ENCODE data around the gene LLGL2. TPM values are rescaled to one million over a fixed set of nuclear protein-coding genes. Genes with fewer than 3 reads are reported as not detected.

Gene LLGL2
- total RNA-seq, 1 experiment from 2014 or later: 10.8 TPM

DNA sequence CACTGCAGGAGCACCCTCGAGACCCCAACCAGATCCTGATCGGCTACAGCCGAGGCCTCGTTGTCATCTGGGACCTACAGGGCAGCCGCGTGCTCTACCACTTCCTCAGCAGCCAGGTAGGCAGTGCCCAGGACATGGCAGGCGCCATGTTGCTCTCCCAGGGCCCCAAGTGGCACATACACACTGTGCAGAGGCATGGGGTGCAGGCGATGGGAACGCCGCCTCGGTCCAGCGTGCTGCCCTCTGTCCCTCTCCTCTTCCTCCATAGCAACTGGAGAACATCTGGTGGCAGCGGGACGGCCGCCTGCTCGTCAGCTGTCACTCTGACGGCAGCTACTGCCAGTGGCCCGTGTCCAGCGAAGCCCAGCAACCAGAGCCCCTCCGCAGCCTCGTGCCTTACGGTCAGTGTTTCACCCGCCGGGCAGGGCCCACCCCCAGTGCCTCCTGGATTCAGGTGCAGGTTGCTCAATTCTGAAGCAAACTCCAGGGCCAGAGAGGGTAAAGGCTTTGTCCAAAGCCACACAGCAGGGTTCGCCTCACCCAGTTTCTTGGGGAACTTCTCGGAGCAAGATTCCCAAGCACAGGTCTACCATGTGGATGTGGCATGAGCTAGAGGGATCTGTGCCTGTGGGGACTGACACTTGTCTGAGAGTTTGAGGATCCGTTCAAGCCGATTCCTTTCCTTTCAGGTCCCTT, 37.7 kb downstream of the LLGL2 start:
- no peak for DNase-seq (ENCODE audit: low spot score)
- BruUV-seq (replicated peaks): no TSS peak
- Histone ChIP-seq H3K4me1 (ENCODE audit: insufficient read depth, low read length, poor library complexity, severe bottlenecking) (no peaks in the 10 kb centered on the region), H3K4me3 (ENCODE audit: low read depth, low read length, poor library complexity, severe bottlenecking) (no peak overlapping the region), H3K27ac (ENCODE audit: low read depth, low read length, poor library complexity, severe bottlenecking) (no peak overlapping the region), H3K27me3 (replicated peaks; ENCODE audit: insufficient read depth, low read depth, low read length, poor library complexity) (no peaks in the 10 kb centered on the region), H3K9me3 (ENCODE audit: low read depth, low read length, poor library complexity, severe bottlenecking) (no peaks in the 10 kb centered on the region), H3K36me3 (ENCODE audit: insufficient read depth, low read length, poor library complexity, severe bottlenecking) (no peaks in the 10 kb centered on the region)
- CTCF ChIA-PET: no interaction called here
- intact Hi-C loops (cut with micrococcal nuclease; ENCODE audit: unreplicated experiment): no loop called here
- no peak for TF ChIP-seq EZH2 (IDR thresholded peaks at IDR 0.05; ENCODE audit: borderline replicate concordance, low read depth, low read length, poor library complexity, severe bottlenecking)
- TF ChIP-seq, protein P1, sequence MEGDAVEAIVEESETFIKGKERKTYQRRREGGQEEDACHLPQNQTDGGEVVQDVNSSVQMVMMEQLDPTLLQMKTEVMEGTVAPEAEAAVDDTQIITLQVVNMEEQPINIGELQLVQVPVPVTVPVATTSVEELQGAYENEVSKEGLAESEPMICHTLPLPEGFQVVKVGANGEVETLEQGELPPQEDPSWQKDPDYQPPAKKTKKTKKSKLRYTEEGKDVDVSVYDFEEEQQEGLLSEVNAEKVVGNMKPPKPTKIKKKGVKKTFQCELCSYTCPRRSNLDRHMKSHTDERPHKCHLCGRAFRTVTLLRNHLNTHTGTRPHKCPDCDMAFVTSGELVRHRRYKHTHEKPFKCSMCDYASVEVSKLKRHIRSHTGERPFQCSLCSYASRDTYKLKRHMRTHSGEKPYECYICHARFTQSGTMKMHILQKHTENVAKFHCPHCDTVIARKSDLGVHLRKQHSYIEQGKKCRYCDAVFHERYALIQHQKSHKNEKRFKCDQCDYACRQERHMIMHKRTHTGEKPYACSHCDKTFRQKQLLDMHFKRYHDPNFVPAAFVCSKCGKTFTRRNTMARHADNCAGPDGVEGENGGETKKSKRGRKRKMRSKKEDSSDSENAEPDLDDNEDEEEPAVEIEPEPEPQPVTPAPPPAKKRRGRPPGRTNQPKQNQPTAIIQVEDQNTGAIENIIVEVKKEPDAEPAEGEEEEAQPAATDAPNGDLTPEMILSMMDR (conservative IDR thresholded peaks at IDR 0.05; ENCODE audit: low read depth, low read length): no peak
- POLR2A ChIA-PET (ENCODE audit: low non-redundant PET): no interaction called here

DNA sequence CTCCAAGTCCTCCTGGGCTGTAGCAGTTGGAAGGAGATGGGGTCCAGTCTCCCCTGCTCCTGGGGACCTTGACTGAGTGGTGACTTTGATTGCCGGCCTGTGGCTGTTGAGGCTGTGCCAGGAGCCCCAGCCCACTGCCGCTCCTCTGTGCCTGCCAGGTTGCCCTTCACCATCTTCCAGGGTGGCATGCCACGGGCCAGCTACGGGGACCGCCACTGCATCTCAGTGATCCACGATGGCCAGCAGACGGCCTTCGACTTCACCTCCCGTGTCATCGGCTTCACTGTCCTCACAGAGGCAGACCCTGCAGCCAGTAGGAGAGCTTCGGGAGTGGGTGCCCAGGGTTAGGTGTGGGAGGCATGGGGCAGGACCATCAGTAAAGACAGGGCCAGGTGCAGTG, 38.7 kb downstream of the LLGL2 start:
- TF ChIP-seq, protein P1 (conservative IDR thresholded peaks at IDR 0.05; ENCODE audit: low read depth, low read length): no peak
- TF ChIP-seq EZH2 (IDR thresholded peaks at IDR 0.05; ENCODE audit: borderline replicate concordance, low read depth, low read length, poor library complexity, severe bottlenecking): no peak
- Histone ChIP-seq H3K27me3 (replicated peaks; ENCODE audit: insufficient read depth, low read depth, low read length, poor library complexity) (no peaks in the 10 kb centered on the region), H3K4me3 (ENCODE audit: low read depth, low read length, poor library complexity, severe bottlenecking) (no peak overlapping the region), H3K27ac (ENCODE audit: low read depth, low read length, poor library complexity, severe bottlenecking) (no peak overlapping the region), H3K4me1 (ENCODE audit: insufficient read depth, low read length, poor library complexity, severe bottlenecking) (no peaks in the 10 kb centered on the region), H3K9me3 (ENCODE audit: low read depth, low read length, poor library complexity, severe bottlenecking) (no peaks in the 10 kb centered on the region), H3K36me3 (ENCODE audit: insufficient read depth, low read length, poor library complexity, severe bottlenecking) (no peaks in the 10 kb centered on the region)
- DNase-seq (ENCODE audit: low spot score): no peak
- POLR2A ChIA-PET (ENCODE audit: low non-redundant PET): interaction anchor here (0.6 kb wide), 1 partner anchor 52 kb away, joined by 3 read pairs; no protein-coding TSS in a partner anchor
- no TSS peak for BruUV-seq (replicated peaks)
- intact Hi-C loops (cut with micrococcal nuclease; ENCODE audit: unreplicated experiment): no loop called here
- CTCF ChIA-PET: interaction anchor here (0.5 kb wide), 1 partner anchor 790 kb away, joined by 7 read pairs; no protein-coding TSS in a partner anchor

DNA sequence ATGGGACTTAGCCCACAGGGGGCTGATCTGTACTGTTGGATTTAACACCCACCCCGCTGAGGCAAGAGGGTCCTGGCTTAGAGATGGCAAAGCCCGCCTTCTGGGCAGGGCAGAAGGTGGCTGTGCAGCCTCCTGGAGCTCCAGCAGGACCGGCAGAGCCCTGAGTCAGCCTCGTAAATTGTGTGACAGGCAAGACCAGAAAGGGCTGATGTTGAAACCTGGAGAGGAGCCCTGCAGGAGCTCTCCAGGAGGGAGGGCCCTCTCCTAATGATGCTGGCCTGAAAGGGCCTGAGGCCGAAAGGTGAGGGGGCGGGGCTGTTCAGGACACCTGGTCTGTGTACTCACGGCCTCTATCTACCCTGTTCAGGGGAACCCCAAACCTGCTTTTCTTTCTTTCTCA, 39.6 kb downstream of the LLGL2 start:
- Histone ChIP-seq H3K4me3 (ENCODE audit: low read depth, low read length, poor library complexity, severe bottlenecking) (no peak overlapping the region), H3K36me3 (ENCODE audit: insufficient read depth, low read length, poor library complexity, severe bottlenecking) (no peaks in the 10 kb centered on the region), H3K4me1 (ENCODE audit: insufficient read depth, low read length, poor library complexity, severe bottlenecking) (no peaks in the 10 kb centered on the region), H3K9me3 (ENCODE audit: low read depth, low read length, poor library complexity, severe bottlenecking) (no peaks in the 10 kb centered on the region), H3K27me3 (replicated peaks; ENCODE audit: insufficient read depth, low read depth, low read length, poor library complexity) (no peaks in the 10 kb centered on the region), H3K27ac (ENCODE audit: low read depth, low read length, poor library complexity, severe bottlenecking) (no peak overlapping the region)
- no TSS peak for BruUV-seq (replicated peaks)
- DNase-seq (ENCODE audit: low spot score): no peak
- ChIA-PET POLR2A (ENCODE audit: low non-redundant PET) (no interaction called here), CTCF (no interaction called here)
- TF ChIP-seq, protein P1 (conservative IDR thresholded peaks at IDR 0.05; ENCODE audit: low read depth, low read length): no peak
- TF ChIP-seq EZH2 (IDR thresholded peaks at IDR 0.05; ENCODE audit: borderline replicate concordance, low read depth, low read length, poor library complexity, severe bottlenecking): no peak
- intact Hi-C loops (cut with micrococcal nuclease; ENCODE audit: unreplicated experiment): no loop called here

Measured in A673 (cell line).